Neural cell (in vitro differentiated cells): ENCODE measurements around the gene ACHE.

Experiments used
- EP300 ChIP-seq: fragments of 450-650 bp; conservative IDR thresholded peaks from 2 replicates; pipeline ENCODE4 v1.6.1; 2014; ENCODE audit warnings: antibody characterized with exemption, mild to moderate bottlenecking, moderate library complexity; ENCODE audit not compliant: poor library complexity, severe bottlenecking
- MXI1 ChIP-seq: fragments of 450-650 bp; conservative IDR thresholded peaks from 2 replicates; pipeline ENCODE4 v1.6.1; 2014; ENCODE audit warnings: antibody characterized with exemption, mild to moderate bottlenecking; ENCODE audit not compliant: poor library complexity, severe bottlenecking
- POLR2AphosphoS5 ChIP-seq: IDR thresholded peaks from 2 replicates; pipeline ENCODE4 v1.6.1; 2012
- RAD21 ChIP-seq: fragments of 450-650 bp; conservative IDR thresholded peaks from 2 replicates; pipeline ENCODE4 v1.6.1; 2014; ENCODE audit warnings: antibody characterized with exemption, mild to moderate bottlenecking, moderate library complexity
- SMC3 ChIP-seq: fragments of 450-650 bp; conservative IDR thresholded peaks from 2 replicates; pipeline ENCODE4 v1.6.1; 2014; ENCODE audit warnings: antibody characterized with exemption, mild to moderate bottlenecking, moderate library complexity; ENCODE audit not compliant: poor library complexity
- TF ChIP-seq, protein P1 (sequence below): fragments of 450-650 bp; IDR thresholded peaks from 2 replicates; pipeline ENCODE4 v1.5.1; 2014; ENCODE audit warnings: antibody characterized with exemption, mild to moderate bottlenecking, moderate library complexity; ENCODE audit not compliant: poor library complexity, severe bottlenecking
- TF ChIP-seq, protein P2 (sequence below): IDR thresholded peaks from 2 replicates; pipeline ENCODE4 v1.6.1; 2012; ENCODE audit warnings: borderline replicate concordance

DNA sequence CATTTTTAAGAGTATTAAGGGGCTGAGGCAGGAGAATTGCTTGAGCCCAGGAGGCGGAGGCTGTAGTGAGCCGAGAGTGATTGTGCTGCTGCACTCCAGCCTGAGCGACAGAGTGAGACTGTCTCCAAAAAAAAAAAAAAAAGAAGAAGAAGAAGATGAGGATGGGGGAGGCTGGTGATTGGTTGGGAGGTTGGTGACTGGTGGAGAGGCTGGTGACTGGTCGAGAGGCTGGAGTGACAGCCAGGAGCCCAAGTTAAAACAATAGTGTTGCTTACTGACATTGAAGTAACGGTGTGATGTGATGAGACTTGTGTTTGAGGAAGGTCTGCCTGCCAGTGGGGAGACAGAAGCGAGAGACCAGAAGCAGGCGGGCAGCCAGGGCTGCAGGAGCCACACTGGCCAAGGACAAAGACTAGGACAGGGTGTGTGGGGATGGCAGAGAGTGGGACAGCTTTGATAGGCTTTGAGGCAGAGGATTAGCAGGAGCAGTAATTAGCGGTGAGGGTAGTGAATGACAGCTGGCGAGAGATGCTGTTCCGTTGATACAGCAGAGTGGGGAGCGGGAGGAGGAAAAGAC, 15.9 kb downstream of the ACHE start:
- no peak for TF ChIP-seq EP300
- TF ChIP-seq POLR2AphosphoS5: no peak
- TF ChIP-seq, protein P1, sequence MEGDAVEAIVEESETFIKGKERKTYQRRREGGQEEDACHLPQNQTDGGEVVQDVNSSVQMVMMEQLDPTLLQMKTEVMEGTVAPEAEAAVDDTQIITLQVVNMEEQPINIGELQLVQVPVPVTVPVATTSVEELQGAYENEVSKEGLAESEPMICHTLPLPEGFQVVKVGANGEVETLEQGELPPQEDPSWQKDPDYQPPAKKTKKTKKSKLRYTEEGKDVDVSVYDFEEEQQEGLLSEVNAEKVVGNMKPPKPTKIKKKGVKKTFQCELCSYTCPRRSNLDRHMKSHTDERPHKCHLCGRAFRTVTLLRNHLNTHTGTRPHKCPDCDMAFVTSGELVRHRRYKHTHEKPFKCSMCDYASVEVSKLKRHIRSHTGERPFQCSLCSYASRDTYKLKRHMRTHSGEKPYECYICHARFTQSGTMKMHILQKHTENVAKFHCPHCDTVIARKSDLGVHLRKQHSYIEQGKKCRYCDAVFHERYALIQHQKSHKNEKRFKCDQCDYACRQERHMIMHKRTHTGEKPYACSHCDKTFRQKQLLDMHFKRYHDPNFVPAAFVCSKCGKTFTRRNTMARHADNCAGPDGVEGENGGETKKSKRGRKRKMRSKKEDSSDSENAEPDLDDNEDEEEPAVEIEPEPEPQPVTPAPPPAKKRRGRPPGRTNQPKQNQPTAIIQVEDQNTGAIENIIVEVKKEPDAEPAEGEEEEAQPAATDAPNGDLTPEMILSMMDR: no peak
- TF ChIP-seq, protein P2, sequence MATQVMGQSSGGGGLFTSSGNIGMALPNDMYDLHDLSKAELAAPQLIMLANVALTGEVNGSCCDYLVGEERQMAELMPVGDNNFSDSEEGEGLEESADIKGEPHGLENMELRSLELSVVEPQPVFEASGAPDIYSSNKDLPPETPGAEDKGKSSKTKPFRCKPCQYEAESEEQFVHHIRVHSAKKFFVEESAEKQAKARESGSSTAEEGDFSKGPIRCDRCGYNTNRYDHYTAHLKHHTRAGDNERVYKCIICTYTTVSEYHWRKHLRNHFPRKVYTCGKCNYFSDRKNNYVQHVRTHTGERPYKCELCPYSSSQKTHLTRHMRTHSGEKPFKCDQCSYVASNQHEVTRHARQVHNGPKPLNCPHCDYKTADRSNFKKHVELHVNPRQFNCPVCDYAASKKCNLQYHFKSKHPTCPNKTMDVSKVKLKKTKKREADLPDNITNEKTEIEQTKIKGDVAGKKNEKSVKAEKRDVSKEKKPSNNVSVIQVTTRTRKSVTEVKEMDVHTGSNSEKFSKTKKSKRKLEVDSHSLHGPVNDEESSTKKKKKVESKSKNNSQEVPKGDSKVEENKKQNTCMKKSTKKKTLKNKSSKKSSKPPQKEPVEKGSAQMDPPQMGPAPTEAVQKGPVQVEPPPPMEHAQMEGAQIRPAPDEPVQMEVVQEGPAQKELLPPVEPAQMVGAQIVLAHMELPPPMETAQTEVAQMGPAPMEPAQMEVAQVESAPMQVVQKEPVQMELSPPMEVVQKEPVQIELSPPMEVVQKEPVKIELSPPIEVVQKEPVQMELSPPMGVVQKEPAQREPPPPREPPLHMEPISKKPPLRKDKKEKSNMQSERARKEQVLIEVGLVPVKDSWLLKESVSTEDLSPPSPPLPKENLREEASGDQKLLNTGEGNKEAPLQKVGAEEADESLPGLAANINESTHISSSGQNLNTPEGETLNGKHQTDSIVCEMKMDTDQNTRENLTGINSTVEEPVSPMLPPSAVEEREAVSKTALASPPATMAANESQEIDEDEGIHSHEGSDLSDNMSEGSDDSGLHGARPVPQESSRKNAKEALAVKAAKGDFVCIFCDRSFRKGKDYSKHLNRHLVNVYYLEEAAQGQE: no peak
- TF ChIP-seq SMC3: no peak
- no peak for TF ChIP-seq MXI1
- no peak for TF ChIP-seq RAD21
